Fibroblast of lung (primary cell): Measurements from ENCODE around the gene CNIH1.

Experiments
- EZH2 ChIP-seq: IDR thresholded peaks from 2 replicates; pipeline ENCODE4 v1.5.1; 2012; ENCODE audit warnings: low read length, control low read depth, mild to moderate bottlenecking; ENCODE audit errors: missing control alignments
- TF ChIP-seq, protein P1 (sequence below), 2 donors: IDR thresholded peaks in 1 of 2; conservative IDR thresholded peaks in 1 of 2; 1 replicate in 1 of 2; 2 replicates in 1 of 2; pipeline ENCODE4 v1.5.1; 2011 to 2012; ENCODE audit warnings: low read length in 2 of 2, control low read depth in 1 of 2, inconsistent platforms in 1 of 2, low read depth in 1 of 2, mild to moderate bottlenecking in 1 of 2

- TF ChIP-seq, protein P1, sequence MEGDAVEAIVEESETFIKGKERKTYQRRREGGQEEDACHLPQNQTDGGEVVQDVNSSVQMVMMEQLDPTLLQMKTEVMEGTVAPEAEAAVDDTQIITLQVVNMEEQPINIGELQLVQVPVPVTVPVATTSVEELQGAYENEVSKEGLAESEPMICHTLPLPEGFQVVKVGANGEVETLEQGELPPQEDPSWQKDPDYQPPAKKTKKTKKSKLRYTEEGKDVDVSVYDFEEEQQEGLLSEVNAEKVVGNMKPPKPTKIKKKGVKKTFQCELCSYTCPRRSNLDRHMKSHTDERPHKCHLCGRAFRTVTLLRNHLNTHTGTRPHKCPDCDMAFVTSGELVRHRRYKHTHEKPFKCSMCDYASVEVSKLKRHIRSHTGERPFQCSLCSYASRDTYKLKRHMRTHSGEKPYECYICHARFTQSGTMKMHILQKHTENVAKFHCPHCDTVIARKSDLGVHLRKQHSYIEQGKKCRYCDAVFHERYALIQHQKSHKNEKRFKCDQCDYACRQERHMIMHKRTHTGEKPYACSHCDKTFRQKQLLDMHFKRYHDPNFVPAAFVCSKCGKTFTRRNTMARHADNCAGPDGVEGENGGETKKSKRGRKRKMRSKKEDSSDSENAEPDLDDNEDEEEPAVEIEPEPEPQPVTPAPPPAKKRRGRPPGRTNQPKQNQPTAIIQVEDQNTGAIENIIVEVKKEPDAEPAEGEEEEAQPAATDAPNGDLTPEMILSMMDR (conservative IDR thresholded peaks at IDR 0.05 in 1 of 2, IDR thresholded peaks at IDR 0.05 in 1 of 2; ENCODE audit: low read depth in 1 of 2, low read length in 2 of 2), result no peak
- TF ChIP-seq EZH2, result no peak
These were observed 12.1 kb upstream of the CNIH1 start for GRCh38 chr14:54453252-54453651.
